Measurements from ENCODE around the gene MAPK10. TPM values are rescaled to one million over a fixed set of nuclear protein-coding genes. Genes with fewer than 3 reads are reported as not detected.

The MAPK10 gene
- total RNA-seq, 1 experiment from 2014 or later: 0.79 TPM

- H3K27ac Mint-ChIP-seq (ENCODE audit: unreplicated experiment): no peak overlapping the region
- ChIA-PET CTCF (no interaction called here), POLR2A (no interaction called here)
- peaks cover 14% of the 10 kb centered on the region for H3K27me3 Mint-ChIP-seq (ENCODE audit: insufficient read depth, unreplicated experiment)
- Histone ChIP-seq H3K36me3 (ENCODE audit: control insufficient read depth, insufficient read depth, low read length) (no peaks in the 10 kb centered on the region), H3K4me1 (no peaks in the 10 kb centered on the region), H3K4me3 (ENCODE audit: low read depth, low read length) (no peak overlapping the region), H3K9me3 (no peaks in the 10 kb centered on the region), H3K27me3 (replicated peaks; ENCODE audit: control insufficient read depth, insufficient read depth, low read length) (no peaks in the 10 kb centered on the region)
- no TSS peak for BruUV-seq (replicated peaks)
- no peaks in the 10 kb centered on the region for H3K9me3 Mint-ChIP-seq (ENCODE audit: unreplicated experiment)
- TF ChIP-seq CTCF (IDR thresholded peaks at IDR 0.05; ENCODE audit: insufficient read depth in 1 of 2, low read depth in 1 of 2, low read length in 1 of 2, severe bottlenecking in 1 of 2, unreplicated experiment in 1 of 2): no peak
- no peaks in the 10 kb centered on the region for H3K4me1 Mint-ChIP-seq (ENCODE audit: low read depth, unreplicated experiment)
- H3K4me3 Mint-ChIP-seq (ENCODE audit: unreplicated experiment): no peak overlapping the region
- intact Hi-C loops (cut with micrococcal nuclease; ENCODE audit: unreplicated experiment): no loop called here
- DNase-seq: no peak
- no peaks in the 10 kb centered on the region for H3K36me3 Mint-ChIP-seq (ENCODE audit: insufficient read depth, unreplicated experiment)
Measured at GRCh38 chr4:86035688-86036087, 324.2 kb downstream of the MAPK10 start.

- no peaks in the 10 kb centered on the region for H3K36me3 Mint-ChIP-seq (ENCODE audit: insufficient read depth, unreplicated experiment)
- no peak overlapping the region for H3K4me3 Mint-ChIP-seq (ENCODE audit: unreplicated experiment)
- Histone ChIP-seq H3K4me1 (no peaks in the 10 kb centered on the region), H3K4me3 (ENCODE audit: low read depth, low read length) (no peak overlapping the region), H3K36me3 (ENCODE audit: control insufficient read depth, insufficient read depth, low read length) (no peaks in the 10 kb centered on the region), H3K9me3 (no peaks in the 10 kb centered on the region), H3K27me3 (replicated peaks; ENCODE audit: control insufficient read depth, insufficient read depth, low read length) (no peaks in the 10 kb centered on the region; the same call in 1 of the 2 replicates)
- intact Hi-C loops (cut with micrococcal nuclease; ENCODE audit: unreplicated experiment): no loop called here
- TF ChIP-seq CTCF (IDR thresholded peaks at IDR 0.05; ENCODE audit: insufficient read depth in 1 of 2, low read depth in 1 of 2, low read length in 1 of 2, severe bottlenecking in 1 of 2, unreplicated experiment in 1 of 2): no peak
- H3K4me1 Mint-ChIP-seq (ENCODE audit: low read depth, unreplicated experiment): no peaks in the 10 kb centered on the region
- POLR2A ChIA-PET: no interaction called here
- H3K9me3 Mint-ChIP-seq (ENCODE audit: unreplicated experiment): no peaks in the 10 kb centered on the region
- CTCF ChIA-PET: no interaction called here
- peaks cover 10% of the 10 kb centered on the region for H3K27me3 Mint-ChIP-seq (ENCODE audit: insufficient read depth, unreplicated experiment)
- no peak overlapping the region for H3K27ac Mint-ChIP-seq (ENCODE audit: unreplicated experiment)
- BruUV-seq (replicated peaks): no TSS peak
- DNase-seq: no peak
Measured at GRCh38 chr4:86034616-86035015, 325.2 kb downstream of the MAPK10 start.

GRCh38 chr4:86033171-86033570 lies 326.7 kb downstream of the MAPK10 start:
- POLR2A ChIA-PET: no interaction called here
- Mint-ChIP-seq H3K9me3 (ENCODE audit: unreplicated experiment) (no peaks in the 10 kb centered on the region), H3K4me3 (ENCODE audit: unreplicated experiment) (no peak overlapping the region), H3K27me3 (ENCODE audit: insufficient read depth, unreplicated experiment) (peaks cover 10% of the 10 kb centered on the region), H3K4me1 (ENCODE audit: low read depth, unreplicated experiment) (no peaks in the 10 kb centered on the region), H3K27ac (ENCODE audit: unreplicated experiment) (no peak overlapping the region), H3K36me3 (ENCODE audit: insufficient read depth, unreplicated experiment) (no peaks in the 10 kb centered on the region)
- TF ChIP-seq CTCF (IDR thresholded peaks at IDR 0.05; ENCODE audit: insufficient read depth in 1 of 2, low read depth in 1 of 2, low read length in 1 of 2, severe bottlenecking in 1 of 2, unreplicated experiment in 1 of 2): no peak
- intact Hi-C loops (cut with micrococcal nuclease; ENCODE audit: unreplicated experiment): no loop called here
- Histone ChIP-seq H3K4me1 (no peaks in the 10 kb centered on the region), H3K9me3 (no peaks in the 10 kb centered on the region), H3K36me3 (ENCODE audit: control insufficient read depth, insufficient read depth, low read length) (no peaks in the 10 kb centered on the region), H3K27me3 (replicated peaks; ENCODE audit: control insufficient read depth, insufficient read depth, low read length) (no peaks in the 10 kb centered on the region; the same call in 1 of the 2 replicates), H3K4me3 (ENCODE audit: low read depth, low read length) (no peak overlapping the region)
- DNase-seq: no peak
- BruUV-seq (replicated peaks): no TSS peak
- CTCF ChIA-PET: no interaction called here
